ENCODE results near the gene PITPNM2.

The PITPNM2 gene

DNA sequence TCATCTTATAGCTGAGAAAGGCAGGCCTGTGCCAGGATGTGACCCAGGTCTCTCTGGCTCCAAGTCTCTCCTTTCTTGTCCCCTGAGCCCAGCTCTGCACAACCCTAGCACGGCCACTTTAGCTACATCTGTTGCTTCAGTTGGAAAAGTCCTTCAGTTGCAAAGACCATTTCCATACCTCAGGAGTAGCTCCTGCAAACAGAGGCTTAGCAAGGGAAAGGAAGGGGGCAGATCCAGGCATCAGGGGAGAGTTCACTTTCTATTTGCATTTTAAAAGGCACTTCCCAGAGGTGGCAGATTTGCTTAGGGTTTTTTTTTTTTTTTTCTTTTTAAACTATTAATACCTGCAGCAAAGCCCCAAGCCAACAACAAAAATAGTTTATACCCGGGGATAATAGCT, 3.0 kb upstream of the PITPNM2 start:
- no peak for TF ChIP-seq CTCF (conservative IDR thresholded peaks at IDR 0.05; ENCODE audit: control insufficient read depth, insufficient read depth, low read depth, low read length)

GRCh38 chr12:123152833-123153232, 1.9 kb upstream of the PITPNM2 start:
- H3K4me3 ChIP-seq (ENCODE audit: control insufficient read depth, low read depth, low read length): no peak overlapping the region
- no peak for DNase-seq (ENCODE audit: low read depth)

More for the DNA sequence above, 3.0 kb upstream of the PITPNM2 start:
- DNase-seq (ENCODE audit: low read depth): no peak
- no peak overlapping the region for H3K4me3 ChIP-seq (ENCODE audit: control insufficient read depth, low read depth, low read length)

GRCh38 chr12:123151457-123152454, 866 bp upstream of the PITPNM2 start:
- H3K4me3 ChIP-seq (ENCODE audit: control insufficient read depth, low read depth, low read length): peak overlapping the region; percentile 46
- no peak for TF ChIP-seq CTCF (conservative IDR thresholded peaks at IDR 0.05; ENCODE audit: control insufficient read depth, insufficient read depth, low read depth, low read length)
- DNase-seq (ENCODE audit: low read depth): no peak

More at GRCh38 chr12:123152833-123153232, 1.9 kb upstream of the PITPNM2 start:
- no peak for TF ChIP-seq CTCF (conservative IDR thresholded peaks at IDR 0.05; ENCODE audit: control insufficient read depth, insufficient read depth, low read depth, low read length)

GRCh38 chr12:123150275-123150743, 581 bp downstream of the PITPNM2 start:
- no peak for DNase-seq (ENCODE audit: low read depth)
- peak overlapping the region; percentile 53 for H3K4me3 ChIP-seq (ENCODE audit: control insufficient read depth, low read depth, low read length)

DNA sequence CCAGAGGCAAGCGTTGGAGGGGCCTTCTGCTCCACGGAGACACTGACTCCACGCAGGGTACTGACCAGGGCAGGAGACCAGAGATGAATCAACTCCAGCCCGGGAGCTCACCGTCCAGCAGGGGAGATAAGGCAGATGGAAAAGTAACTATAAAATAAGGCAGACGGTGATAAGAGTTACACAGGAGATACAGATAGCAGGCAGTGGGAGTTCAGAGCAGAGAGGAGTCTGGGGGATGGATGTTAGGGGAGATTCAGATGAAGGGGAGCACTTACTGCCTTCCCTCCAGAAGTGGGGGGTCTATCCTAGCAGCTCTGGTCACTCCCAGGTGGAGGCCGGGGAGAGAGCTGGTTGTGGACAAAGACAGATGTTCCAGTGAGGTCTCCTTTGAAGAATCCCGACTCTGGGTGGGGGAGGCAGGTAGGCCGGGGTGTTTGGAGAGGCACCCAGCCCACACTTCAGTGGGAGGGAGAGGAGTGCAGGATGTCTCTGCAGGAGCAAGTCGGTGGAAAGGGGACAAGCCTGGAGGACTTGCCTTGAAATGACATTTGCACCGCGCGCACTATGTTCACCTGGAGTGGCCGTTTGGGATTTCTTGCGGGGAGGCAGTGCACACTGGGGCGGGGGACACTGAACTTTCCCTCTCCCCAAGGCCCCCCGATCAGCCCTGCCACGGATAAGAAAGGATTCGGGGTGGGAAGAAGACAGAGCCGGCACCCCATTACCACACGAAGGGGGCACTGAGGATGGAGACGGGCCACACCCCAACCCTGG, 1.2 kb downstream of the PITPNM2 start:
- peak overlapping the region; percentile 53 for H3K4me3 ChIP-seq (ENCODE audit: control insufficient read depth, low read depth, low read length)
- TF ChIP-seq CTCF (conservative IDR thresholded peaks at IDR 0.05; ENCODE audit: control insufficient read depth, insufficient read depth, low read depth, low read length): no peak
- no peak for DNase-seq (ENCODE audit: low read depth)

More at GRCh38 chr12:123150275-123150743, 581 bp downstream of the PITPNM2 start:
- no peak for TF ChIP-seq CTCF (conservative IDR thresholded peaks at IDR 0.05; ENCODE audit: control insufficient read depth, insufficient read depth, low read depth, low read length)

DNA sequence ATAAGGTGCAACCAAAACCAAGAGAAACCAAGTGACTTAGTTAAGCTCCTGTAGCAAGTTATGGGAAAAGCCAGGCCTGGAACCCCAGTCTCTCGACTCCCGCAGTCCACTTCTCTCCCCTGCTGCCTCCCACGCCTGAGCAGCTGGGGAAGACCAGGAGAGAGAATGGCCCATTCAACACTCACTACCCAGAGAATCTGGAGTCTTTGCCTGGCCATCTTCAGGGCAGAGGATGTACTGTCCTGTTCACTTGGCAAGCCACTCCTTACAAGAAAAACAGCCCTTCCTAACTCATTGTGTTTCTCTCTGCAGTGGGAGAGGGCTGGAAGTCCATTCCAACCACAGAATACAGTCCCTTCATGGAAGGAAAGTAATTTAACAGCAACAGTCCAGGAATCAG, 1.8 kb downstream of the PITPNM2 start:
- TF ChIP-seq CTCF (conservative IDR thresholded peaks at IDR 0.05; ENCODE audit: control insufficient read depth, insufficient read depth, low read depth, low read length): no peak
- DNase-seq (ENCODE audit: low read depth): no peak
- H3K4me3 ChIP-seq (ENCODE audit: control insufficient read depth, low read depth, low read length): no peak overlapping the region
